ENCODE measurements around the gene STATH. TPM values are rescaled to one million over a fixed set of nuclear protein-coding genes. Genes with fewer than 3 reads are reported as not detected.

STATH gene
- total RNA-seq, 1 experiment from 2014 or later: not detected

GRCh38 chr4:69986663-69987062 lies 9.1 kb upstream of the STATH start:
- H3K9me3 Mint-ChIP-seq (ENCODE audit: low read depth, unreplicated experiment): no peaks in the 10 kb centered on the region
- BruUV-seq (replicated peaks): no TSS peak
- no peak overlapping the region for H3K27ac Mint-ChIP-seq (ENCODE audit: unreplicated experiment)
- H3K27me3 Mint-ChIP-seq (ENCODE audit: unreplicated experiment): no peaks in the 10 kb centered on the region
- DNase-seq: no peak
- H3K4me1 Mint-ChIP-seq (ENCODE audit: low read depth, unreplicated experiment): peaks cover 14% of the 10 kb centered on the region
- no peak for TF ChIP-seq CTCF (IDR thresholded peaks at IDR 0.05; ENCODE audit: unreplicated experiment)
- intact Hi-C loops (cut with micrococcal nuclease; ENCODE audit: unreplicated experiment): no loop called here
- H3K36me3 Mint-ChIP-seq (ENCODE audit: insufficient read depth, unreplicated experiment): no peaks in the 10 kb centered on the region
- H3K4me3 Mint-ChIP-seq (ENCODE audit: low read depth, unreplicated experiment): no peak overlapping the region
- CTCF ChIA-PET: no interaction called here

- Mint-ChIP-seq H3K9me3 (ENCODE audit: low read depth, unreplicated experiment) (peaks cover 2% of the 10 kb centered on the region), H3K4me1 (ENCODE audit: low read depth, unreplicated experiment) (no peaks in the 10 kb centered on the region), H3K36me3 (ENCODE audit: insufficient read depth, unreplicated experiment) (no peaks in the 10 kb centered on the region), H3K27me3 (ENCODE audit: unreplicated experiment) (no peaks in the 10 kb centered on the region), H3K4me3 (ENCODE audit: low read depth, unreplicated experiment) (no peak overlapping the region), H3K27ac (ENCODE audit: unreplicated experiment) (no peak overlapping the region)
- no peak for DNase-seq
- intact Hi-C loops (cut with micrococcal nuclease; ENCODE audit: unreplicated experiment): no loop called here
- CTCF ChIA-PET: no interaction called here
- no peak for TF ChIP-seq CTCF (IDR thresholded peaks at IDR 0.05; ENCODE audit: unreplicated experiment)
- no TSS peak for BruUV-seq (replicated peaks)
Observed at GRCh38 chr4:69991016-69991415, 4.8 kb upstream of the STATH start.

- Mint-ChIP-seq H3K4me1 (ENCODE audit: low read depth, unreplicated experiment) (no peaks in the 10 kb centered on the region), H3K9me3 (ENCODE audit: low read depth, unreplicated experiment) (peaks cover 2% of the 10 kb centered on the region), H3K27ac (ENCODE audit: unreplicated experiment) (no peak overlapping the region), H3K4me3 (ENCODE audit: low read depth, unreplicated experiment) (no peak overlapping the region), H3K27me3 (ENCODE audit: unreplicated experiment) (no peaks in the 10 kb centered on the region), H3K36me3 (ENCODE audit: insufficient read depth, unreplicated experiment) (no peaks in the 10 kb centered on the region)
- CTCF ChIA-PET: no interaction called here
- no peak for DNase-seq
- no peak for TF ChIP-seq CTCF (IDR thresholded peaks at IDR 0.05; ENCODE audit: unreplicated experiment)
- BruUV-seq (replicated peaks): no TSS peak
- intact Hi-C loops (cut with micrococcal nuclease; ENCODE audit: unreplicated experiment): no loop called here
Observed at GRCh38 chr4:69994782-69995181, 984 bp upstream of the STATH start.

GRCh38 chr4:69999420-69999819 lies 3.7 kb downstream of the STATH start:
- Mint-ChIP-seq H3K27me3 (ENCODE audit: unreplicated experiment) (no peaks in the 10 kb centered on the region), H3K9me3 (ENCODE audit: low read depth, unreplicated experiment) (no peaks in the 10 kb centered on the region), H3K4me1 (ENCODE audit: low read depth, unreplicated experiment) (no peaks in the 10 kb centered on the region), H3K4me3 (ENCODE audit: low read depth, unreplicated experiment) (no peak overlapping the region), H3K27ac (ENCODE audit: unreplicated experiment) (no peak overlapping the region), H3K36me3 (ENCODE audit: insufficient read depth, unreplicated experiment) (no peaks in the 10 kb centered on the region)
- intact Hi-C loops (cut with micrococcal nuclease; ENCODE audit: unreplicated experiment): no loop called here
- CTCF ChIA-PET: no interaction called here
- DNase-seq: no peak
- TF ChIP-seq CTCF (IDR thresholded peaks at IDR 0.05; ENCODE audit: unreplicated experiment): no peak
- BruUV-seq (replicated peaks): no TSS peak

- CTCF ChIA-PET: no interaction called here
- Mint-ChIP-seq H3K27ac (ENCODE audit: unreplicated experiment) (no peak overlapping the region), H3K36me3 (ENCODE audit: insufficient read depth, unreplicated experiment) (no peaks in the 10 kb centered on the region), H3K4me3 (ENCODE audit: low read depth, unreplicated experiment) (no peak overlapping the region), H3K27me3 (ENCODE audit: unreplicated experiment) (no peaks in the 10 kb centered on the region), H3K4me1 (ENCODE audit: low read depth, unreplicated experiment) (no peaks in the 10 kb centered on the region), H3K9me3 (ENCODE audit: low read depth, unreplicated experiment) (no peaks in the 10 kb centered on the region)
- no TSS peak for BruUV-seq (replicated peaks)
- TF ChIP-seq CTCF (IDR thresholded peaks at IDR 0.05; ENCODE audit: unreplicated experiment): no peak
- DNase-seq: no peak
- intact Hi-C loops (cut with micrococcal nuclease; ENCODE audit: unreplicated experiment): no loop called here
Observed at GRCh38 chr4:70000711-70001110, 4.9 kb downstream of the STATH start.
